GM06990 (cell line): ENCODE results near the gene SLC12A9.

Experiments used
- DNase-seq: peaks from one replicate; pipeline ENCODE4 v3.0.0-alpha.2; 2011; ENCODE audit not compliant: insufficient read length; ENCODE audit errors: extremely low read depth
- H3K27me3 ChIP-seq: replicated peaks from 2 replicates; pipeline ENCODE4 v1.6.0; 2011; ENCODE audit warnings: low read length; ENCODE audit not compliant: control insufficient read depth, insufficient read depth
- H3K36me3 ChIP-seq: 2 replicates; pipeline ENCODE4 v1.5.1; 2011; ENCODE audit warnings: low read length; ENCODE audit not compliant: control insufficient read depth, insufficient read depth
- H3K4me3 ChIP-seq: replicated peaks from 2 replicates; pipeline ENCODE4 v1.5.1; 2011; ENCODE audit warnings: low read depth, mild to moderate bottlenecking, control low read depth, low read length
- TF ChIP-seq, protein P1 (sequence below): IDR thresholded peaks from 2 replicates; pipeline ENCODE4 v1.5.1; 2011; ENCODE audit warnings: low read length, control low read depth, mild to moderate bottlenecking, inconsistent platforms; ENCODE audit not compliant: insufficient read depth, poor library complexity, severe bottlenecking

The SLC12A9 gene

DNA sequence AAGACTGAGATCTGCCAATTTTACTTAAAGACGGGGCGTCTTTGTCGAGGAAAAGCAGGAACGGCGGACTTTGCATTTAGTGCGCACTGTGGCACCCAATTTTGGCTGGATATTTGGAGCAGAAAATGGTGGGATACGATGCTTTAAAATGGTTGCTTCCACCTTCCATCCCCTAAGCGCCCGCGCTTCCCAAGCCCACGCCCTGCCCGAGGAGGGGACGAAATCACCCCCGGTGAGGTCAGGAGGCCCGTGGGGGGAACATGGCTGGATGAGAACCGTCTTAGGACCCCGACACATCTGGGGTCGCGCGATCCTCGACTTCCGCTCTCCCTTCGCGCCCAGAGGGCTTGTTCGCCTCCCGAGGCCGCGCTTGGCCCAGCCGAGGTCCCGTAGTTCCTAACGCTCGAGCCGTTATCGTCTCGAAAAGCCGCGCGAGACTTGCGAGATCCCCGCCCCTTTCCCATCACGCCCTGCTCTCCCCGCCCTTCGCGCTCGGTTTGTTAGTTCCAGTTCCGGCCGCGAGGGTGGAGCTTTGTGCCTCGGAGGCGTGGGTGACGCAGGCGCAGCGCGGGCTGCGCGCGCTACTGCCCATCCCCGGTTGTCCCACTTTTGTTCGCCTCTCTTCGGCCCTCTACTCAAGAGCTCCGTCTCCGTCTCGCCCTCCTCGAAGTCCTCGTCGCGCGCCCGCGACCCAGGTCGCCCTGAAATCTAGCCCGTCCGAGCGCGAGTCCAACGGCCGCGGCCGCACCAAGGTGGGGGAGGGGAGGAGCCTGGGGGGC is 22.3 kb downstream of the SLC12A9 start, which contains the start of gene SRRT:
Gene SRRT, plus strand, starts transcription at position 527 of the 779 bp plus-strand sequence. CDS start 488 bp downstream, outside the sequence.
- peak; percentile 97 for DNase-seq
- peak within 1 kb of the TSS; percentile 80 for H3K4me3 ChIP-seq
- TF ChIP-seq, protein P1, sequence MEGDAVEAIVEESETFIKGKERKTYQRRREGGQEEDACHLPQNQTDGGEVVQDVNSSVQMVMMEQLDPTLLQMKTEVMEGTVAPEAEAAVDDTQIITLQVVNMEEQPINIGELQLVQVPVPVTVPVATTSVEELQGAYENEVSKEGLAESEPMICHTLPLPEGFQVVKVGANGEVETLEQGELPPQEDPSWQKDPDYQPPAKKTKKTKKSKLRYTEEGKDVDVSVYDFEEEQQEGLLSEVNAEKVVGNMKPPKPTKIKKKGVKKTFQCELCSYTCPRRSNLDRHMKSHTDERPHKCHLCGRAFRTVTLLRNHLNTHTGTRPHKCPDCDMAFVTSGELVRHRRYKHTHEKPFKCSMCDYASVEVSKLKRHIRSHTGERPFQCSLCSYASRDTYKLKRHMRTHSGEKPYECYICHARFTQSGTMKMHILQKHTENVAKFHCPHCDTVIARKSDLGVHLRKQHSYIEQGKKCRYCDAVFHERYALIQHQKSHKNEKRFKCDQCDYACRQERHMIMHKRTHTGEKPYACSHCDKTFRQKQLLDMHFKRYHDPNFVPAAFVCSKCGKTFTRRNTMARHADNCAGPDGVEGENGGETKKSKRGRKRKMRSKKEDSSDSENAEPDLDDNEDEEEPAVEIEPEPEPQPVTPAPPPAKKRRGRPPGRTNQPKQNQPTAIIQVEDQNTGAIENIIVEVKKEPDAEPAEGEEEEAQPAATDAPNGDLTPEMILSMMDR, result no peak
- peaks cover 10% of the 10 kb centered on the region for H3K36me3 ChIP-seq
- H3K27me3 ChIP-seq, result no peaks in the 10 kb centered on the region

DNA sequence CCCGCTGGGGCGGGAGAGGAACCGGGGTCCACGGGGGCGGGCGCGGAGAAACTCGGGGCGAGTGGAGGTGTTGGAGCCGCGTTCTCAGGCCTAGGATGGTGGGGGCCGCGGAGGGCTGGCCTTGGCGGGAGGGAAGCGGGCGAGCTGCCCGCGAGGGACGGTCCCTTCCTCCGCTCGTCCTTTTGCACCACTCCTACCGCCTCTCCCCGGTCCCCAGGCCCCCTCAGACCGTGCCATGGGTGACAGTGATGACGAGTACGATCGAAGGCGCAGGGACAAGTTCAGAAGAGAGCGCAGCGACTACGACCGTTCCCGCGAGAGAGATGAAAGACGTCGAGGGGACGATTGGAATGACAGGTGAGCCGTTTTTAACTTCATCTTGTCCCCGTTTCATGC is 22.8 kb downstream of the SLC12A9 start:
- no peaks in the 10 kb centered on the region for H3K27me3 ChIP-seq
- H3K4me3 ChIP-seq, result peak overlapping the region; percentile 80
- no peak for DNase-seq
- peaks cover 13% of the 10 kb centered on the region for H3K36me3 ChIP-seq
- TF ChIP-seq, protein P1, result no peak

DNA sequence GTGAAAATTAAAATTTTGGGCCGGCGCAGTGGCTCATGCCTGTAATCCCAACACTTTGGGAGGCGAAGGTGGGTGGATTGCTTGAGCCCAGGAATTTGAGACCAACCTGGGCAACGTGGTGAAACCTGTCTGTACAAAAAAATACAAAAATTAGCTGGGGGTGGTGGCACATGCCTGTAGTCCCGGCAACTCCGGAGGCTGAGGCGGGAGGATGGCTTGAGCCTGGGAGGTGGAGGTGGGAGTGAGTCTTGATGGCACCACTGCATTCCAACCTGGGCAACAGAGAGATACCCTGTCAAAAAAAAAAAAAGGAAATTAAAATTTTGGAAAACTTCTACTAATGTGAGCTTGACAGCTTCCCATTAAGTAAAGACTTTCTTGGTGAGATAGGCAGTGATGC is 25.5 kb downstream of the SLC12A9 start:
- DNase-seq, result no peak
- Histone ChIP-seq H3K27me3 (no peaks in the 10 kb centered on the region), H3K4me3 (no peak overlapping the region), H3K36me3 (peaks cover 20% of the 10 kb centered on the region)
- TF ChIP-seq, protein P1, result no peak

DNA sequence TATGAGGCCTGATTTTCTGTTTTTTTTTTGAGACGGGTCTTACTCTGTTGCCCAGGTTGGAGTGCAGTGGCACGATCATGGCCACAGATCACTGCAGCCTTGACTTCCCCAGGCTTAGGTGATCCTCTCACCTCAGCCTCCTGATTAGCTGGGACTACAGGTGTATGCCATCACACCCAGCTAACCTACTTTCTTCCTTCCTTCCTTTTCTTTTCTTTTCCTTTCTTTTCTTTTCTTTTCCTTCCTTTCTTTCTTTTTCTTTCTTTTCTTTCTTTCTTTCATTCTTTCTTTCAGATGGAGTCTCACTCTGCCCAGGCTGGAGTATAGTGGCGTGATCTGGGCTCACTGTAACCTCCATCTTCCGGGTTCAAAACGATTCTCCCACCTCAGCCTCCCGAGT is 26.2 kb downstream of the SLC12A9 start:
- peaks cover 26% of the 10 kb centered on the region for H3K36me3 ChIP-seq
- TF ChIP-seq, protein P1, result no peak

DNA sequence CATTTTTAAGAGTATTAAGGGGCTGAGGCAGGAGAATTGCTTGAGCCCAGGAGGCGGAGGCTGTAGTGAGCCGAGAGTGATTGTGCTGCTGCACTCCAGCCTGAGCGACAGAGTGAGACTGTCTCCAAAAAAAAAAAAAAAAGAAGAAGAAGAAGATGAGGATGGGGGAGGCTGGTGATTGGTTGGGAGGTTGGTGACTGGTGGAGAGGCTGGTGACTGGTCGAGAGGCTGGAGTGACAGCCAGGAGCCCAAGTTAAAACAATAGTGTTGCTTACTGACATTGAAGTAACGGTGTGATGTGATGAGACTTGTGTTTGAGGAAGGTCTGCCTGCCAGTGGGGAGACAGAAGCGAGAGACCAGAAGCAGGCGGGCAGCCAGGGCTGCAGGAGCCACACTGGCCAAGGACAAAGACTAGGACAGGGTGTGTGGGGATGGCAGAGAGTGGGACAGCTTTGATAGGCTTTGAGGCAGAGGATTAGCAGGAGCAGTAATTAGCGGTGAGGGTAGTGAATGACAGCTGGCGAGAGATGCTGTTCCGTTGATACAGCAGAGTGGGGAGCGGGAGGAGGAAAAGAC is 27.3 kb downstream of the SLC12A9 start:
- no peak for DNase-seq
- Histone ChIP-seq H3K27me3 (no peaks in the 10 kb centered on the region), H3K36me3 (peaks cover 28% of the 10 kb centered on the region), H3K4me3 (no peak overlapping the region)
- TF ChIP-seq, protein P1, result no peak

More for the DNA sequence above, 26.2 kb downstream of the SLC12A9 start:
- H3K27me3 ChIP-seq, result no peaks in the 10 kb centered on the region
- DNase-seq, result no peak
- no peak overlapping the region for H3K4me3 ChIP-seq
